GM12865 (cell line): Measurements from ENCODE around the gene TGIF1.
"Not testable (repeated sequence)": the region's sequence is repeated elsewhere in the genome, so short reads cannot be mapped to it uniquely, and the experiment has no call there.

Source experiments
- DNase-seq: peaks from one replicate; pipeline ENCODE4 v3.0.0; 2010; ENCODE audit warnings: low read depth
- H3K4me3 ChIP-seq: 2 replicates; pipeline ENCODE4 v1.5.1; 2011; ENCODE audit warnings: mild to moderate bottlenecking, low read depth, low read length, control low read depth
- TF ChIP-seq, protein P1 (sequence below): IDR thresholded peaks from 2 replicates; pipeline ENCODE4 v1.5.1; 2011; ENCODE audit warnings: low read length, control low read depth, low read depth, inconsistent platforms; ENCODE audit not compliant: insufficient read depth; ENCODE audit errors: missing control alignments

TGIF1 gene

DNA sequence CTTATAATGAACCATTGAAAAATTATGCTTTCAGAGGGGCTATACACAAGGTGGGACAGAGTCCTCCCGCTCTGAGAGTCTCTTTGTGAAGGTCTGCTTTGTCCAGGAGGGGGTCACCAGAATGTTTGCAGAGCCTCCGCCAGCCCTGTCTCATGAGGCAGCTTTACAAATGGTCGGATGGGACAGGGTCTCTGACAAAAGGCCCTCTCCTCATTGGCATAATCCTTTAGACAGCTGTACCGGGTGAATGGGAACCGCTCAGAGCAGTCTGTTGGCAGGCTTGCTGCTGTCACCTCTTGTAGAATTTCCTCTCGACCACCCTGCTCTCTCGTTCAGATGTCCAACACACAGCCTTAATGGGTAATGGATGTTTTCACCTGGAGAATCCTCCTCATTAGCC lies 40.2 kb upstream of the TGIF1 start:
- TF ChIP-seq, protein P1, sequence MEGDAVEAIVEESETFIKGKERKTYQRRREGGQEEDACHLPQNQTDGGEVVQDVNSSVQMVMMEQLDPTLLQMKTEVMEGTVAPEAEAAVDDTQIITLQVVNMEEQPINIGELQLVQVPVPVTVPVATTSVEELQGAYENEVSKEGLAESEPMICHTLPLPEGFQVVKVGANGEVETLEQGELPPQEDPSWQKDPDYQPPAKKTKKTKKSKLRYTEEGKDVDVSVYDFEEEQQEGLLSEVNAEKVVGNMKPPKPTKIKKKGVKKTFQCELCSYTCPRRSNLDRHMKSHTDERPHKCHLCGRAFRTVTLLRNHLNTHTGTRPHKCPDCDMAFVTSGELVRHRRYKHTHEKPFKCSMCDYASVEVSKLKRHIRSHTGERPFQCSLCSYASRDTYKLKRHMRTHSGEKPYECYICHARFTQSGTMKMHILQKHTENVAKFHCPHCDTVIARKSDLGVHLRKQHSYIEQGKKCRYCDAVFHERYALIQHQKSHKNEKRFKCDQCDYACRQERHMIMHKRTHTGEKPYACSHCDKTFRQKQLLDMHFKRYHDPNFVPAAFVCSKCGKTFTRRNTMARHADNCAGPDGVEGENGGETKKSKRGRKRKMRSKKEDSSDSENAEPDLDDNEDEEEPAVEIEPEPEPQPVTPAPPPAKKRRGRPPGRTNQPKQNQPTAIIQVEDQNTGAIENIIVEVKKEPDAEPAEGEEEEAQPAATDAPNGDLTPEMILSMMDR: no peak
- DNase-seq: no peak
- H3K4me3 ChIP-seq: no peak overlapping the region

- TF ChIP-seq, protein P1: no peak
- H3K4me3 ChIP-seq: no peak overlapping the region
- DNase-seq: no peak
These were observed 39.7 kb upstream of the TGIF1 start for GRCh38 chr18:3410273-3410672.

DNA sequence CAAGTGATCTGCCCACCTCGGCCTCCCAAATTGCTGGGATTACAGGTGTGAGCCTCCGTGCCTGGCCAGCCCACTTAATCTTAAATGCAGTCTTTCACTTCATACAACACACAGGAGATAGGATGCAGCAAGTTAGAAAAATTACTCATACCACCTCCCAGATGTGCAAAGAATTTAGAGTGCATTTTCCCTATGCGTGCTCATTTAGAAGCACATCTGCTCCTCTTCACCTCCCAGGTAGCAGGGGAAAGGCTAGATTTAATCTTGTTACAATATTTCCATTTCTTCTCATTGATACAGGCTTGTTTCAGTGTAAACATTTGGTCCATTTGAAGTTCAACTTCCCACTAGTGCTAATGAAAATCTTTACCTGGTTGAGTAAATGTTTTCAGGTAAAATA lies 39.1 kb upstream of the TGIF1 start:
- DNase-seq, H3K4me3 ChIP-seq: not testable (repeated sequence)

DNA sequence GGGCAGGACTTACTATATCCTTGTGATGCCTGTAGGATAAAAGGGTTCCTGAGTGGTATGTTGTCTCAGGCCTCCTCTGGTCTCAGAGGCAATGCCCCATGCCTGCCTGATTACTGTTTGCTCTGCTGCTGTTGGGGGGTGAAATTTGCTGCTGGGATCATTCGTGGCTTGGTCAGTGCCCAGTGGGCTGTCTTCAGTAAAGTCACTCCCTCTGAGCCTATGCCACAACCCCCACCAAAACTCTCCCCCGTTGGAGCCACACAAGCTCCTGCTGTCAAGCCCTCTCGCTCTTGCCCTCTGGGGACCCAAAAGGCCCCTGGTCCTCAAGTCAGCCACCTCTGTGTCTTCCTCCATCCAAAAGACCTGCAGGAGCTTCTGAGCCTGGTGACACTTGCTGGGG lies 38.6 kb upstream of the TGIF1 start:
- no peak overlapping the region for H3K4me3 ChIP-seq
- TF ChIP-seq, protein P1: no peak
- DNase-seq: no peak

GRCh38 chr18:3411854-3412268 lies 38.1 kb upstream of the TGIF1 start:
- no peak overlapping the region for H3K4me3 ChIP-seq
- no peak for DNase-seq
- TF ChIP-seq, protein P1: no peak

GRCh38 chr18:3412528-3412927 lies 37.4 kb upstream of the TGIF1 start:
- H3K4me3 ChIP-seq: not testable (repeated sequence)
- DNase-seq: peak; percentile 6

DNA sequence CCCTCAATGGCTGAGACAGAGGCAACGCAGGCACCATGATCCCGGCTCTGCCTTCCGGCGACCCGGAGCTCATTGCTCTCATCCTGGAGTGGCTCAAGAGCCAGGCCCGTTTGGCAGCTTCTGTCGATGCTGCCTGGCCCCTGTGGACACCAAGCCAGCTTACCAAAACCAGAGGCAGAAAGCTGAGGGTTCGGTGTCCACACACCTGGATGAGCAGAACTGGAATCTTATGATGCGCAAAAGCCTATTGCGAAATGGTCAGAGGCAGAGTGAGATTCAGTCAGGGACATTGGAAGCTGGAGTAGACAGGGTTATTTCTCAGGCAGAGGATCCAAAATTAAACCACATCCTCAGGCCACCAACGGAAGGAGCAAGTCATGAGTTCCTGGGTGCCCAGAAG lies 34.9 kb upstream of the TGIF1 start:
- TF ChIP-seq, protein P1: no peak
- no peak overlapping the region for H3K4me3 ChIP-seq
- DNase-seq: no peak

DNA sequence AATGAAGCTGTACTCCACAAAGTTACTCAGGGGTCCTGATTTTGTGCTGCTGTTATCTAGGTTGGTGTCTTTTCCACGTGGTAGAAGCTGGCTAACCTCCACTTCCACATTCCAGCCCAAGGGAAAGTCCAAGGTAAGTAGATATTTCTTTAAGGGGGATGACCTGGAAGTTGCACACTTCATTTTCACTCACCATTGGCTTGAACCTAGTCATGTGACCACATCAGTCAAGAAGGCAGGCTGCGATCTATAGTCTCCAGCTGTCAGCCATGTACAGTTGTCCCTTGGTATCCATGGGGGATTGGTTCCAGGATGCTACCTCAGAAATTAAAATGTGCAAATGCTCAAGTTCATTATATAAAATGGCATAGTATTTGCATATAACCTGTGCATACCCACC lies 31.9 kb upstream of the TGIF1 start:
- H3K4me3 ChIP-seq: no peak overlapping the region
- TF ChIP-seq, protein P1: no peak
- no peak for DNase-seq
